Medulla oblongata (tissue), 1 donor: ENCODE results near the gene IDE.
"Not testable (repeated sequence)": the region's sequence is repeated elsewhere in the genome, so short reads cannot be mapped to it uniquely, and the experiment has no call there.

Source experiments
- DNase-seq: peaks from one replicate; pipeline ENCODE4 v3.0.0-alpha.2; 2015; ENCODE audit errors: extremely low spot score

Gene IDE

GRCh38 chr10:92492748-92493240, 81.1 kb downstream of the IDE start:
- DNase-seq: no peak

DNA sequence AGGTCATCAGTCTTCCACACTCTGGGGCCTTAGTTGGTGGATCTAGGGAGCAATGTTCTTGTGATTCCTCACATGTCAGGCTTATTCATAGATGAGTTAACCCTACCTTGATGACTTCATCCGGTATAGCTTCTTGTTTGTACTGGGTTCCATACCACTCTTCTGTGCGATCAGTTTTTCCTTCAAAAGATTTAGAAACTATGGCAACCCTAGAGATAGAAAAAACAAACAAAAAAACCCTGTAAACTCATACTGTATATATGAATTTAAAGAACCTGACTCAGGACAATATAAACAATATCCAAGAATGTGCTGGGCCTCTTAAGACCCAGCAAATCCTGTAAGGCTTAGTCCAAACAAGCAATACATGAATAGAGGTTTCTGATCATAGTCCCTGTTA, 83.5 kb downstream of the IDE start:
- DNase-seq: no peak

GRCh38 chr10:92486637-92487036, 87.3 kb downstream of the IDE start:
- DNase-seq: peak; percentile 71

DNA sequence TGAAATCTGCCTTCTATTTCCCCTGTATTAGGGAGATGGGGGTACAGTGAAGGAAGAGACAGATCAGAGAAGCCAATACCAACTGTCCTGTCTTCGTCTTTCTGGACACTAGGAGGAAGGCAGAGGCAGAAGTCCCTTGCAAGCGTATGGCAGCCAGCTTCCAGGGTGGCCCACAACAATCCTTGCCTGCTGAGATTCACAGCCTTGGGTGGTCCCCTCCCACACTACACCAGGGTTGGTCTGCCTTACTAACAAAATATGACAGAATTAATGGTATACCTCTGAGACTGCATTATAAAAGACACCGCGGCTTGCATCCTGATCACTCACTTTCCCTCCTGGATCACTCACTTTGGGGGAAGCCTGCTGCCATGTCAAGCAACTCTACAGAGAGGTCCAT, 90.4 kb downstream of the IDE start:
- no peak for DNase-seq

DNA sequence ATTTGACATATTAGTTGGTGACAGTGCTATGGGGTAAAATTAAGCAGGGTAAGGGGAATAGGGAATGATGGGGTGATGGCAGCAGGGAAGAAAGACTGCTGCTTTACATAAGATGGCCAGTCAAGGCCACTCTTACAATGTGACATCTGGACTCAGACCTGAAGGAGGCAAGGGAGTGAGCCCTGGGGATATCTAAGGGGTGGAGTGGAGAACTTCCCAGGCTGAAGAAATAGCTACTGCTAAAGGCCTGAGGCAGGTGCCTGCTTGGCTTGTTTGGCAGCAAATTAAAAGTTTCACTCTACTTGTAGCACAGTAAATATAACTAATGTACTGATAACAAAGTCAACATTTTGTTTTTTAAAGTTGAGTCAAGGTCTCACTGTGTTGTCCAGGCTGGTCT, 93.5 kb downstream of the IDE start:
- no peak for DNase-seq

DNA sequence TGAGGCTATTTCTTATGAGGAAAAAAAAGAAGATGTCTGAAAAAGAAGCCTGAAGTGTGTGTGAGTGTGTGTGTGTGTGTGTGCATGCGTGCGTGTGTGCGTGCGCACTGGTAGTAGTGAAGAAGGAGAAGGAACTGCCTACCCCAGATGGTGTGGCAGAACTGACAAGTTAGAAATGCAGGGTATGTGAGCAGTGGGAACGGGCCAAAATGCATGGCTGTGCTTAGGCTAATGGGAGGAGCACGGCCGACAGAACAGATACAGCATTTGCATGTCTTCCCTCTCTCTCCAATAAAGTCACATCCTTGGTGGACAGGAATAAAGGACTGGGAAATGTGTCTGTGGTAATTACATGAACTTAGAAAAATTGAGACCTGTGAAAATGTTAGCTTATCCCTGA, 94.3 kb downstream of the IDE start:
- no peak for DNase-seq

GRCh38 chr10:92478536-92478935, 95.4 kb downstream of the IDE start:
- no peak for DNase-seq

DNA sequence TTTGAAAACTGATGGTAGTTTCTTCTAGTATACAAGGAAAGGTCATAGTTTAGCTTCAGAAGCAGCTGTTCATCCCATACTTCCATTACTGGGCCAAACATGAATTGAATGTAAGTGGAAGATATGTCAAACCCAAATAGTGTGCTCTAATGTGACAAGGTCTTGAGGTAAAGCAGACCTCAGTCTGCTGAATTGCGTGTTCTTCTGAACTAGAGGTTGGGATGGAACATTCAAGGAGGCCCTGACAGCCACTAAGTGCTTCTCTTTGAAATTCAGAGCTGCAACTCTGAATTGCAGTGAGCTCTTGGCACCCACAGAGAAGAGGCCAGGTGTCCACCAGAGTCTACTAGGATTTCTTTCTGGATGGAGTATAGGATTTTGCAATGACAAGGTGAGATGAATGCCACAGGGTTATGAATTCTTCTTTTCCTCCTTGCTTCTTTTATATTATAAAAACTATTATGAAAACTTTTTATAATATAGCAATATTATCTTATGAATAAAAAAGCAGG, 98.5 kb downstream of the IDE start:
- no peak for DNase-seq

DNA sequence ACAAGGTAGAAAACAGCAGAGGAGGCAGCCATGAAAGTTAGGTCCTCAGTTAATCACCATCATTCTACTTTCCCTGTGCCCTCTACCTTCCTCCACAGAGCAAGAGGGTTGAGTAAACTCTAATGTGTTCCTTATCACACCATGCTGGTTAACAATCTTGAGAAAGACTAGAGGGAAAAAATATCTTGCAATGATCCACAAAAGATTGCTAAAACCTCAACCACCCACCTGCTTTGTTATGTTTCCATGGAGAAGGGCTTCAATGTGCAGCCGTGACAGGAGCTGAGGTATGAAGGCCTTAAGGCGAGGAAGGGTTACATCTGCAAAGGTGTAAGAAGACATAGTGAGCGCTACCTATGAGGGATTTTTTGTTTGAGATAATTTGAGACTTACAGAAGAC, 103.9 kb downstream of the IDE start:
- DNase-seq: no peak

GRCh38 chr10:92464364-92464763, 109.5 kb downstream of the IDE start:
- no peak for DNase-seq

DNA sequence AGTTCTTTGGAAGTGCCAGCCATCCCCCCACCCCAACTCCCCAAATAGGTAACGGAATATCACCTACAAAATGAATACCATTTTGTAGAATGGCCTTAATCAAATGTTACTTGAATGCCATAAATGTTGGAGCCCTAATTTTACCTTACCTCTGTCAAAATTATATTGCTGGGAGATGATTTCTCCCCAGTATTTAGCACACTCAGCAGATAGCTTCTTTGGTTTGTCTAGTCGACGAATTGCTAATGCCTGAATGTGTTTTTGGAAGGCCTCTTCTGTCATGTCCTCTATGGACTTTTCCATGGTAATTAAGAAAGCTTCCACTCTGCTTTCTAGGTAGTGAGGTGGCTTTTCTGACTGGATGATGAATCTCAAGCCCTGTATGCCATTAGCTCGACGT, 110.3 kb downstream of the IDE start:
- DNase-seq: no peak

- DNase-seq: not testable (repeated sequence)
These were observed 118.9 kb downstream of the IDE start for GRCh38 chr10:92454955-92455354.

- no peak for DNase-seq
These were observed 121.6 kb downstream of the IDE start for GRCh38 chr10:92452313-92452712.

DNA sequence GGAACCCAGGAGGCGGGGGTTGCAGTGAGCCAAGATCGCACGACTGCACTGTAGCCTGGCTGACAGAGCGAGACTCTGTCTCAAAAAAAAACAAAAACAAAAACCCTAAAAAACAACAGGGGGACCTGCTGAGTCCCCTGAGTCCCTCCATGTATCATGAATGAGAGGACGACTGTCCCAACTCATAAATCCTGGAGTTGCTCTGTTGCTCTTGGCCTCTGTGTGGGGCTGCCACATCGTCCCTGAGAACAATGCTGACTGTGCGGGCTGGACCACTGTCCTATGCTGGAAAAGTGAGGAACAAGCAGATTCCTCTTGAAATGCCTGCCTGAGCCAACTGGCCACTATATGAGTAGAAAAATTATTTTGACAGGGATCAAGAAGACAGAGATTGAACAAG, 122.5 kb downstream of the IDE start:
- no peak for DNase-seq

DNA sequence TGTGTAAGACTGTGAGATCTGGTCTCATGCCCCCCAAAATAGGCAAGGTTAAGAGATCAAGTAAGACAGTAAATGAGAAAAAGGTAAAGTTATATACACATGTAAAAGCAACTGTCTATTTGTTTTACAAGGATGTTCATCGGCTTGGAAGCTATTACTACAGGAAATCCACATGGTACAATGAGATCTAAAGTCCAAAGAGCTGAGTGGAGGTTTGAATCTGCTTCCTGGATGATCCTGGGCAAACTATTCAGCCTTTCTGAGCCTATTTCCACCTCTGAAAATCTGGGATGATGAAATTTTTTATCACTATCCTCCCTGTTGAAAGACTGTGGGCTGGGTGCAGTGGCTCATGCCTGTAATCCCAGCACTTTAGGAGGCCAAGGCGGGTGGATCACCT, 123.0 kb downstream of the IDE start:
- no peak for DNase-seq

DNA sequence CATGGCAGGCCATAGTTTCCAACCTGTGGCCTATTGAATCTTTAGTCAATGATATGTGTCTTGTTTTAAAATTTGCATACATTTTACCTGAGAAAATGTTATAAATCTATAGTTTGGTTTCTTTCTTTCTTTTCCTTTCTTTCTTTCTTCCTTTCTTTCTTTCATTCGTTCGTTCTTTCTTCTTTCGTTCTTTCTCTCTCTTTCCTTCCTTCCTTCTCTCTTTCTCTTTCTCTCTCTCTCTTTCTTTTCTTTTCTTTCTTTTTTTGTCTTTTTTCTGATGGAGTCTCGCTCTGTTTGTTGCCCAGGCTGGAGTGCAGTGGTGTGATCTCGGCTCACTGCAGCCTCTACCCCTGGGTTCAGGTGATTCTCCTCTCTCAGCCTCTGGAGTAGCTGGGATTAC, 133.3 kb downstream of the IDE start:
- no peak for DNase-seq

DNA sequence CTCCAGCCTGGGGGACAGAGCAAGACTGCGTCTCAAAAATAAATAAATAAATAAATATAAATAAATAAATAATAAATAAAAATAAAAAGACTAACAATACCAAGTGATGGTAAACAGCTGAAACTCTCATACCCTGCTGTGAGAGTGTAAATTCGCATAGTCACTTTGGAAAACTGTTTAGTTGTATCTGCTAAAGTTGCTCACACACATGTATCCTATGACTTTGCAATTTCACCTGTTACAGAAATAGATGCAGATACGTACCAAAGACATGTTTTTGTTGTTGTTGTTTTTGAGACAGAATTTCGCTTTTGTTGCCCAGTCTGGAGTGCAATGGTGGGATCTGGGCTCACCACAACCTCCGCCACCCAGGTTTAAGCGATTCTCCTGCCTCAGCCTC, 135.7 kb downstream of the IDE start:
- DNase-seq: no peak

- DNase-seq: no peak
These were observed 137.3 kb downstream of the IDE start for GRCh38 chr10:92436611-92437010.

GRCh38 chr10:92436065-92436464, 137.8 kb downstream of the IDE start:
- DNase-seq: not testable (repeated sequence)

GRCh38 chr10:92434385-92434784, 139.5 kb downstream of the IDE start:
- DNase-seq: no peak

GRCh38 chr10:92432596-92432995, 141.3 kb downstream of the IDE start:
- DNase-seq: no peak

- no peak for DNase-seq
These were observed 143.8 kb downstream of the IDE start for GRCh38 chr10:92430103-92430502.

DNA sequence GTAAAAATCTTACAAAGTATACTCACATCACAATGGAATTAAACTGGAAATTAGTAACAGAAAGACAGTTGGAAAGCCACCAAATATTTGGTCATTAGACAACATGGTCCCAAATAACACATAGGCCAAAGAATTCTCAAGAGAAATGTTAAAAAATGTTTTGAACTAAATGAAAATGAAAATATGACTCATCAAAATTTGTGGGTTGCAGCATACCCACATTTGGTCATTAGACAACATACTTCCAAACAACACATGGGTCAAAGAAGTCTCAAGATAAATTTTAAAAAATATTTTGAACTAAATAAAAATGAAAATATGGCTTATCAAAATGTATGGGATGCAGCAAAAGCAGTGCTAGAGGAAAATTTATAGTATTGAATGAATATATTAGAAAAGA, 152.3 kb downstream of the IDE start:
- DNase-seq: no peak

DNA sequence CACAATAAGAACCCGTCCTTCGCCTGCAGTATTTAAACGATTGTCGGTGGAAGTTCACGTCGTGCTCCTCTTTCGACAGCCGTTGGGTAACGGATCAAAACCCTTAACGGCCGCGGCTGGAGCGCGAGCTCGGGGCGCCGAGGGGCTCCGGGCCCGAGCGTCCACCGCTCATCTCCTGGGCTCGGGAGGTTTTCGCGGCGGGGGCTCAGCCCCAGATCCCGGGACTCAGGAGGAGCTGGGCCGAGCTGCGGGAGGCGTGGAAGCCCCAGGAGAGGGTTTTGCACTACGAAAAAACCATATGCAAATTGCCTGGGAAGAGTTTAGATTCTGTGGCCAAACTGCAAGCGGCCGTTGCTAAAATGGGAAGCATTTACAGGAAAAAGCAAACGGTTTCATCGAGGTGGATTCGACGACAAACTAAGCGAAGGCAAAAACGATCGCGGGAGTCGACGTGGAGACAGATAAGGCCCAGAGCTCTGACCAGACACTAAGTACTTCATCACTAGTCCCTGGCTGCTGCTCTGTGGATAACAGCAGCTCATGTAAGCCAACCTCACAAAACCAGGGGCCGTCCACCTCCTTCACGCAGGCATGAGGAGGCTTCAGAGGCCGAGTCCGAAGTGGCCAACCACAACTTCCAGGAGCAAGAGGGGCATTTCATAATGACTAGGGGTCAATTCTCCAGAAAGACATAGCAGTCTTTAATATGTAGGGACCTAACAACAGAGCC, 153.2 kb downstream of the IDE start:
- no peak for DNase-seq
